ENCODE results near the gene SPTBN1.

Gene SPTBN1

DNA sequence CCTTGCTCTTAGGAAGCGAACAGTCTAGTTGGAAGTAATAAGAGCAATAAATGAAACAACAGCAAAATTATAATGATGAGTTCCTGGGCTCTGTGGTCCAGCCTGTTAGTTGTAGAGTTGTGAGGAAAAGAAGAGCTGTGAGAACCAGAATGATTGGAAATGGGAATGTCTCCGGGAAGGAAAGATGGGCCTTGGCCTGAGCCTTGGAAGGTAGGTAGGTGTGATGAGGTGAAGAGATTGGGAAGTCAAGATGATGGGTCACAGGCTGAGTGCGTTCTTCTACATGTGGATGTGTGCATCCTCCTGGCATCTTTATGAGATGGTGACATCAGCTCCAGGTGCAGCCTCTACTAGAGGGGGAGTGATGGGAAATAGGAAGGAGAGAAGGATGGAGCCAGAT, 152.1 kb downstream of the SPTBN1 start:
- Histone ChIP-seq H3K9me2 (replicated peaks; ENCODE audit: low read depth, low read length) (no peaks in the 10 kb centered on the region), H3F3A (ENCODE audit: low read depth) (no peaks in the 10 kb centered on the region), H3K4me3 (ENCODE audit: low read length, poor library complexity, severe bottlenecking) (no peak overlapping the region), H2AFZ (ENCODE audit: low read length) (no peak overlapping the region), H3K36me3 (ENCODE audit: insufficient read depth, low read length) (peaks cover 19% of the 10 kb centered on the region), H3K79me2 (ENCODE audit: insufficient read depth, low read length) (peaks cover 100% of the 10 kb centered on the region), H3K4me2 (ENCODE audit: low read depth, low read length, poor library complexity, severe bottlenecking) (no peak overlapping the region), H4K20me1 (ENCODE audit: insufficient read depth, low read length, poor library complexity, severe bottlenecking) (peaks cover 88% of the 10 kb centered on the region), H3K4me1 (ENCODE audit: insufficient read depth, low read length, poor library complexity, severe bottlenecking) (peaks cover 20% of the 10 kb centered on the region), H3K9ac (ENCODE audit: low read depth, low read length, poor library complexity, severe bottlenecking) (no peak overlapping the region), H3K9me3 (ENCODE audit: insufficient read depth, low read depth, low read length) (no peaks in the 10 kb centered on the region), H3K27me3 (ENCODE audit: insufficient read depth, low read length, poor library complexity, severe bottlenecking) (no peaks in the 10 kb centered on the region)
- TF ChIP-seq, protein P1, sequence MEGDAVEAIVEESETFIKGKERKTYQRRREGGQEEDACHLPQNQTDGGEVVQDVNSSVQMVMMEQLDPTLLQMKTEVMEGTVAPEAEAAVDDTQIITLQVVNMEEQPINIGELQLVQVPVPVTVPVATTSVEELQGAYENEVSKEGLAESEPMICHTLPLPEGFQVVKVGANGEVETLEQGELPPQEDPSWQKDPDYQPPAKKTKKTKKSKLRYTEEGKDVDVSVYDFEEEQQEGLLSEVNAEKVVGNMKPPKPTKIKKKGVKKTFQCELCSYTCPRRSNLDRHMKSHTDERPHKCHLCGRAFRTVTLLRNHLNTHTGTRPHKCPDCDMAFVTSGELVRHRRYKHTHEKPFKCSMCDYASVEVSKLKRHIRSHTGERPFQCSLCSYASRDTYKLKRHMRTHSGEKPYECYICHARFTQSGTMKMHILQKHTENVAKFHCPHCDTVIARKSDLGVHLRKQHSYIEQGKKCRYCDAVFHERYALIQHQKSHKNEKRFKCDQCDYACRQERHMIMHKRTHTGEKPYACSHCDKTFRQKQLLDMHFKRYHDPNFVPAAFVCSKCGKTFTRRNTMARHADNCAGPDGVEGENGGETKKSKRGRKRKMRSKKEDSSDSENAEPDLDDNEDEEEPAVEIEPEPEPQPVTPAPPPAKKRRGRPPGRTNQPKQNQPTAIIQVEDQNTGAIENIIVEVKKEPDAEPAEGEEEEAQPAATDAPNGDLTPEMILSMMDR (conservative IDR thresholded peaks at IDR 0.05; ENCODE audit: low read length): no peak
- TF ChIP-seq EZH2phosphoT487 (IDR thresholded peaks at IDR 0.05; ENCODE audit: borderline replicate concordance): no peak

DNA sequence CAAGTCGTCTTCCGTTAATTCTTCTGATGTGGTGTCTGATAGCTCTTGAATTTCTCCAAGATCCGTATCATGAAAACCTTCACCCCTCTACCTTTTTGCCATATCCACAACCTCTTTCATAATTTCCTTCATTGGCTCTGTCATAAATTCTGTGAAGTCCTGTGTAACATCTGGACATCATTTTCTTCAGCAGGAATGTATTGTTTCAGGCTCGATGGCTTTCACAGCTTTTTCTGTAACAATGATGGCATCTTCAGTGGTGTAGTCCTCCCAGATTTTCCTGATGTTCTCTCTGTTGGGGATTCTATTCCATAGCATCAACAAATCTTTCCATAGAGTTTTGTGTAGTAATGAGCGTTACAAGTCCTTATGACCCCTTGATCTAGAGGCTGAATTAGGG, 153.1 kb downstream of the SPTBN1 start:
- H3K4me1 ChIP-seq (ENCODE audit: insufficient read depth, low read length, poor library complexity, severe bottlenecking): peaks cover 11% of the 10 kb centered on the region
- H3K79me2 ChIP-seq (ENCODE audit: insufficient read depth, low read length): peaks cover 100% of the 10 kb centered on the region
- no peaks in the 10 kb centered on the region for H3F3A ChIP-seq (ENCODE audit: low read depth)
- TF ChIP-seq EZH2phosphoT487 (IDR thresholded peaks at IDR 0.05; ENCODE audit: borderline replicate concordance): no peak
- H3K4me3 ChIP-seq (ENCODE audit: low read length, poor library complexity, severe bottlenecking): no peak overlapping the region
- H3K27me3 ChIP-seq (ENCODE audit: insufficient read depth, low read length, poor library complexity, severe bottlenecking): no peaks in the 10 kb centered on the region
- H3K9ac ChIP-seq (ENCODE audit: low read depth, low read length, poor library complexity, severe bottlenecking): no peak overlapping the region
- H3K4me2 ChIP-seq (ENCODE audit: low read depth, low read length, poor library complexity, severe bottlenecking): no peak overlapping the region
- peaks cover 88% of the 10 kb centered on the region for H4K20me1 ChIP-seq (ENCODE audit: insufficient read depth, low read length, poor library complexity, severe bottlenecking)
- no peak overlapping the region for H2AFZ ChIP-seq (ENCODE audit: low read length)
- H3K9me2 ChIP-seq (replicated peaks; ENCODE audit: low read depth, low read length): no peaks in the 10 kb centered on the region
- no peaks in the 10 kb centered on the region for H3K9me3 ChIP-seq (ENCODE audit: insufficient read depth, low read depth, low read length)
- H3K36me3 ChIP-seq (ENCODE audit: insufficient read depth, low read length): peaks cover 29% of the 10 kb centered on the region

DNA sequence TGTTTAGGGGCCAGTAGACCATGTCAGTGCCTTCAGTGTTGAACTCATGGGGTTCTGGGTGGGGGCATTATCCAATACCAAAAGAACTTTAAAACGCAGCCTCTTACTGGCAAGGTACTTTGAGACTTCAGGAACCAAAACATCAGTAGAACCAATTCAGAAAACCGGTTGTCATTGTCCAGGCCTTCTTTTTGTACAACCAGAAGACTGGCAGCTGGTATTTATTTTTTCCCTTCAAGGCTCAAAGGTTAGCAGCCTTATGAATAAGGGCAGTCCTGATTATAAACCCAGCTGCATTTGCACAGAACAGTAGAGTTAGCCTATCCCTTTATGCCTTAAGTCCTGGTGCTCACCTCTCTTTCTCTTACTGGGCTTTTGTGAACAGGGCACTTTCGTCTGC, 153.5 kb downstream of the SPTBN1 start:
- Histone ChIP-seq H3F3A (ENCODE audit: low read depth) (no peaks in the 10 kb centered on the region), H4K20me1 (ENCODE audit: insufficient read depth, low read length, poor library complexity, severe bottlenecking) (peaks cover 88% of the 10 kb centered on the region), H3K9me3 (ENCODE audit: insufficient read depth, low read depth, low read length) (no peaks in the 10 kb centered on the region), H3K9ac (ENCODE audit: low read depth, low read length, poor library complexity, severe bottlenecking) (no peak overlapping the region), H3K9me2 (replicated peaks; ENCODE audit: low read depth, low read length) (no peaks in the 10 kb centered on the region), H3K79me2 (ENCODE audit: insufficient read depth, low read length) (peaks cover 100% of the 10 kb centered on the region), H3K4me2 (ENCODE audit: low read depth, low read length, poor library complexity, severe bottlenecking) (no peak overlapping the region), H3K36me3 (ENCODE audit: insufficient read depth, low read length) (peaks cover 33% of the 10 kb centered on the region), H3K27me3 (ENCODE audit: insufficient read depth, low read length, poor library complexity, severe bottlenecking) (no peaks in the 10 kb centered on the region), H3K4me1 (ENCODE audit: insufficient read depth, low read length, poor library complexity, severe bottlenecking) (peaks cover 7% of the 10 kb centered on the region), H3K4me3 (ENCODE audit: low read length, poor library complexity, severe bottlenecking) (no peak overlapping the region), H2AFZ (ENCODE audit: low read length) (no peak overlapping the region)
- TF ChIP-seq EZH2phosphoT487 (IDR thresholded peaks at IDR 0.05; ENCODE audit: borderline replicate concordance): no peak
- TF ChIP-seq, protein P1 (conservative IDR thresholded peaks at IDR 0.05; ENCODE audit: low read length): no peak

DNA sequence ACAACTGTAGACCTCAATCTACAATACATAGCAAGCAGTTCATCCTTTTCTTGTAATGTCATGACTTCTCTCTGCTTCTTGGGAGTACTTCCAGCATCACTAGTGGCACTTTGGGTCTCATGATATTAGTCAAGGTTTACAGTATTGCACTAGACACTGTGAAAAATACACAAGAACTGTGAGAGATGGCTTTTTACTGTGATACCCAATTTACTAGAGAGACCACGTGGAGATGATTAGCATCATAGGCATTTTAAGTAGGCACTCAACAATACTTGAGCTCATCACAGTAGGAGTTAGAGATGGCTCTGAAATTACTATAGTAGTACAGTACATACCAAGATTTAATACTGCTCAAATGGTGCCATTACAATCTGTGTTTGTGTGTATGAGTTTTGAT, 154.6 kb downstream of the SPTBN1 start:
- peaks cover 82% of the 10 kb centered on the region for H4K20me1 ChIP-seq (ENCODE audit: insufficient read depth, low read length, poor library complexity, severe bottlenecking)
- no peaks in the 10 kb centered on the region for H3F3A ChIP-seq (ENCODE audit: low read depth)
- no peaks in the 10 kb centered on the region for H3K27me3 ChIP-seq (ENCODE audit: insufficient read depth, low read length, poor library complexity, severe bottlenecking)
- TF ChIP-seq EZH2phosphoT487 (IDR thresholded peaks at IDR 0.05; ENCODE audit: borderline replicate concordance): no peak
- TF ChIP-seq, protein P1 (conservative IDR thresholded peaks at IDR 0.05; ENCODE audit: low read length): no peak
- H3K9me3 ChIP-seq (ENCODE audit: insufficient read depth, low read depth, low read length): no peaks in the 10 kb centered on the region
- peaks cover 97% of the 10 kb centered on the region for H3K79me2 ChIP-seq (ENCODE audit: insufficient read depth, low read length)
- no peak overlapping the region for H3K4me3 ChIP-seq (ENCODE audit: low read length, poor library complexity, severe bottlenecking)
- no peak overlapping the region for H3K9ac ChIP-seq (ENCODE audit: low read depth, low read length, poor library complexity, severe bottlenecking)
- no peak overlapping the region for H2AFZ ChIP-seq (ENCODE audit: low read length)
- H3K4me1 ChIP-seq (ENCODE audit: insufficient read depth, low read length, poor library complexity, severe bottlenecking): no peaks in the 10 kb centered on the region
- peaks cover 44% of the 10 kb centered on the region for H3K36me3 ChIP-seq (ENCODE audit: insufficient read depth, low read length)
- no peak overlapping the region for H3K4me2 ChIP-seq (ENCODE audit: low read depth, low read length, poor library complexity, severe bottlenecking)
- H3K9me2 ChIP-seq (replicated peaks; ENCODE audit: low read depth, low read length): no peaks in the 10 kb centered on the region
